ENCODE measurements around the gene TTLL7. TPM values are rescaled to one million over a fixed set of nuclear protein-coding genes. Genes with fewer than 3 reads are reported as not detected.

TTLL7 gene
- total and polyA plus RNA-seq, 9 donors, result 2.0 to 21.8 (median 2.8) TPM

- WGBS, 3 donors, result 93 to 98% (median 96%) methylated on average over 1 of the region's 1 CpG
- Histone ChIP-seq H3K27ac (no peak overlapping the region), H3K4me3 (no peak overlapping the region), H3K9me3 (no peaks in the 10 kb centered on the region), H3K36me3 (no peaks in the 10 kb centered on the region), H3K27me3 (no peaks in the 10 kb centered on the region), H3K4me1 (ENCODE audit: insufficient read depth) (no peaks in the 10 kb centered on the region)
- no peak for DNase-seq
- no peak for TF ChIP-seq CTCF (IDR thresholded peaks at IDR 0.05)
- no peak for TF ChIP-seq POLR2A (IDR thresholded peaks at IDR 0.05)
- TF ChIP-seq EP300 (IDR thresholded peaks at IDR 0.05), result no peak
- intact Hi-C loops (cut with DNase I), result no loop called here
Observed at GRCh38 chr1:83832194-83832593, 166.7 kb downstream of the TTLL7 start.

GRCh38 chr1:83829106-83829505 is 169.8 kb downstream of the TTLL7 start:
- Histone ChIP-seq H3K27ac (no peak overlapping the region), H3K4me3 (no peak overlapping the region), H3K9me3 (no peaks in the 10 kb centered on the region), H3K36me3 (no peaks in the 10 kb centered on the region), H3K4me1 (ENCODE audit: insufficient read depth) (no peaks in the 10 kb centered on the region), H3K27me3 (no peaks in the 10 kb centered on the region)
- TF ChIP-seq CTCF (IDR thresholded peaks at IDR 0.05) (no peak), POLR2A (IDR thresholded peaks at IDR 0.05) (no peak), EP300 (IDR thresholded peaks at IDR 0.05) (no peak)
- 91 to 93% (median 92%) methylated on average over 7 of the region's 7 CpGs for WGBS, 3 donors
- DNase-seq, result no peak
- intact Hi-C loops (cut with DNase I), result no loop called here

- H3K4me3 ChIP-seq, result no peak overlapping the region
- WGBS, 3 donors, result 6 to 20% (median 19%) methylated on average over 1 of the region's 1 CpG
- no peak for DNase-seq
- no peak for TF ChIP-seq CTCF (IDR thresholded peaks at IDR 0.05)
- no peak for TF ChIP-seq EP300 (IDR thresholded peaks at IDR 0.05)
- no peak for TF ChIP-seq POLR2A (IDR thresholded peaks at IDR 0.05)
- no peak overlapping the region for H3K27ac ChIP-seq
- intact Hi-C loops (cut with DNase I), result no loop called here
- no peaks in the 10 kb centered on the region for H3K4me1 ChIP-seq (ENCODE audit: insufficient read depth)
- no peaks in the 10 kb centered on the region for H3K27me3 ChIP-seq
- no peaks in the 10 kb centered on the region for H3K36me3 ChIP-seq
- no peaks in the 10 kb centered on the region for H3K9me3 ChIP-seq
Observed at GRCh38 chr1:83828456-83828855, 170.5 kb downstream of the TTLL7 start.

- no peak overlapping the region for H3K4me3 ChIP-seq
- no peak for DNase-seq
- 48 to 68% (median 52%) methylated on average over 2 of the region's 2 CpGs for WGBS, 3 donors
- H3K4me1 ChIP-seq (ENCODE audit: insufficient read depth), result no peaks in the 10 kb centered on the region
- no peaks in the 10 kb centered on the region for H3K9me3 ChIP-seq
- H3K36me3 ChIP-seq, result no peaks in the 10 kb centered on the region
- intact Hi-C loops (cut with DNase I), result no loop called here
- H3K27me3 ChIP-seq, result no peaks in the 10 kb centered on the region
- H3K27ac ChIP-seq, result no peak overlapping the region
- TF ChIP-seq EP300 (IDR thresholded peaks at IDR 0.05) (no peak), POLR2A (IDR thresholded peaks at IDR 0.05) (no peak)
Observed at GRCh38 chr1:83827741-83828140, 171.2 kb downstream of the TTLL7 start.

- DNase-seq, result no peak
- H3K27ac ChIP-seq, result no peak overlapping the region
- H3K36me3 ChIP-seq, result no peaks in the 10 kb centered on the region
- no peak for TF ChIP-seq CTCF (IDR thresholded peaks at IDR 0.05)
- TF ChIP-seq EP300 (IDR thresholded peaks at IDR 0.05), result no peak
- TF ChIP-seq POLR2A (IDR thresholded peaks at IDR 0.05), result no peak
- no peak overlapping the region for H3K4me3 ChIP-seq
- WGBS, 3 donors, result 93 to 96% (median 94%) methylated on average over 3 of the region's 3 CpGs
- no peaks in the 10 kb centered on the region for H3K27me3 ChIP-seq
- no peaks in the 10 kb centered on the region for H3K4me1 ChIP-seq (ENCODE audit: insufficient read depth)
- intact Hi-C loops (cut with DNase I), result no loop called here
- no peaks in the 10 kb centered on the region for H3K9me3 ChIP-seq
Observed at GRCh38 chr1:83822208-83822607, 176.7 kb downstream of the TTLL7 start.

Data from ovary (tissue), 9 donors.